Activated CD4-positive, CD25-positive, alpha-beta regulatory T cell (primary cell): ENCODE data around the gene CACNB3.
A peak's percentile ranks its signal among the peaks of the same experiment; 100 is the strongest.
"Not testable (repeated sequence)": the region's sequence is repeated elsewhere in the genome, so short reads cannot be mapped to it uniquely, and the experiment has no call there.

ENCODE experiments used
- DNase-seq, 4 experiments: peaks; one replicate each; lab custom pipeline; 2025; lab: John Stamatoyannopoulos, UW

The CACNB3 gene

DNA sequence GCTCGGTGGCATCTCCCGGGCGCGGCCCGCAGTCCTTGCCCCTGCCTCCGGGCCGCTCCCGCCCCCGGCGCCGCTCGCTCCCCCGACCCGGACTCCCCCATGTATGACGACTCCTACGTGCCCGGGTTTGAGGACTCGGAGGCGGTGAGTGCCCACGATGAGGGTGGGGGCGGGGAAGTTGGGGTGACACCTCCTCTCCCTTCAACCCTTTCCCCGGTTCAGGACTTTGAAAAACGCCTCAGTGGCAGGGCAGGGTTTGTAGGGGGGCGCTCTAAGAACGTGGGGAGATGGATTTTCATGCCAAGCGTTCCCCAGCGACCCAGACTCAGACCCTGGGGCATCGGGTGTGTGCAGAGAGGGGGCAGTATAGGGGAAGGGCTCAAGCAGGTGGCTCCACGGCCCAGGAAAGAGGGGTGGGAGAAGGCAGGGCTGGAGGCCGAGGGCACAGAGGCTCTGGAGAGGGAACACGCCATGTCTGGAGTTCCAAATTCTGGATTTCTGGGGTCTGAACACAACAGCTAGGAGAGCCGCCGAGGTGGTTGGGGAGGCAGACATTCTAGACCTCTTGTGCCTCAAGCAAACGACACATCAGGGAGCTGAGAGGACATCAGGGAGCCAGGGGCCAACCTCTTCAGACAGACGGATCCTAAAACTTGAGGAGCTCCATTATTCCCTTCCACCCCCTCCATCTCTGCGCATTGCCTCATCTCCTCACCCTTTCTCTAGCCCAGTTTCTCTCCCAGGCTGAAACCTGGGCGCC, 715 bp downstream of the CACNB3 start:
- peak in 1 of 4 experiments; percentile 16 for DNase-seq

DNA sequence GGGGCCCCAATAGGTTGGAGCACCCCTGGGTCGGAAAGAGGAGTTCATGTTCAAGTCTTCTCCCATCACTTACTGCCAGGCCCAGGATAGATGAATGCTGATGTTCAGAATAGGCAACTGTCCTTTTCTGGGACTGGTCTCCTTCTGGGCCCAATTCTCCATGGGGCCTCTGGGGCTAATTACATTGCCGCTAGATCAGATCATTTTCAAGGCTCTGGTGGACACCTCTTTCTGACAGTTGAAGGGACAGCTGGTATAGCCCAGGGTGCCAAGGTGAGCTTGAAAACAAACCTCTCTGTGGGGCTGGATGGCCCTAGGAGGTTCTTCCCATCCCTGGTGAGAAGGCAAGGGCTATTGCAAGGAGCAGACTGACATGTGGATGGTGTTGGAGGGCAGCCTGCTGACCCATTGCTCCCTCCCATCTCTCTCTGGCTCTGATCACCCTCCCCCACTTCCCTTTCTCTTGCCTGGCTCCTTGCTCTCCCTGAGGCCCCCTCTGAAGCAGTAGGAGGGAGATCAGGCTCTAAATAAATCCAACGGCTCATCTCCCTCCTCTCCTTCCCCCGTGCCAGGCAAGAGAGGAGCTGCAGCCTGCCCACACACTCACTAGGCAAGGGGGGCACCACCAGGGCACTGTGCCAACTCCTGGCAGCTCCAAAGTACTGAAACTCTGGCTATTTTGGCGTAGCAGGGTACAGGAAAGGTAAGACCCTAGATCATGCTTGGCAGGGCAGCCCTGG, 1.9 kb downstream of the CACNB3 start:
- DNase-seq: no peak

DNA sequence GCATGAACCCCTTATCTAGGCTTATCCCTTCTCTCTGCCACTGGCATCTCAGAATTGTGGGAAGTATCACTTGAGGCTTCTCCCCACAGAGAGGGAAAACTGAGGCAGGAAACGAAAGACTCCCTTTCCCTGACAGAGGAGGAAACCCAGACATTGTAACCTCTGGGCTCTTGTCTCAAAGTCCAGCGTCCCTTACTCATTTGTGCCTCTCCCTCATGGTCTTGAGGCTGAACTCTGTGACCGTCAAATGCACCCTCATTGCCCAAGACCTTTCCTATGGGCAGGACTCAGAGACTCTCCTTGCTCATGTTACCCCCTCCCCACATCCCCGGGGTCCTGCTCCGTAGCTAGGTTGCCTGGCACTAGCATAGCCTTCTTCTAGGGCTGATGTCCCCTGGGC, 3.8 kb downstream of the CACNB3 start:
- no peak for DNase-seq

DNA sequence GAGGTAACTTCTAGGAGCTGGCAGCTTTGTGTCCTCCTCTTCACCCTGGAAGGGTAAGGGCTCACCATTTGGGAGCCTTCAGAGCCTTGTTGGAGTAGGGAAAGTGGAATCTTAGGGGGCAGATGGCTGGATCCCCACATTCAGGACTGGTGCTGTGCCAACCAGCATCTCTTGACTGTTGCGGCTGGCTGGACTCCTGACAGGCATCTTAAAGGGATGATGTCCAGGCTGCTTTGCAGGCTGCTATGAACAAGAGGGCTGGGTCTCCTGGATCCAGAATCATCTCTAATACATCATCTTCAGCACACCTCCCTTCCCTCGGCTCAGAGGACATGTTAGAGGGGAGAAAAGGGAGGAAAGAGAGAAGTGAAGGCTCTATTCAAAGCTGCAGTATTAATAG, 4.4 kb downstream of the CACNB3 start:
- no peak for DNase-seq

DNA sequence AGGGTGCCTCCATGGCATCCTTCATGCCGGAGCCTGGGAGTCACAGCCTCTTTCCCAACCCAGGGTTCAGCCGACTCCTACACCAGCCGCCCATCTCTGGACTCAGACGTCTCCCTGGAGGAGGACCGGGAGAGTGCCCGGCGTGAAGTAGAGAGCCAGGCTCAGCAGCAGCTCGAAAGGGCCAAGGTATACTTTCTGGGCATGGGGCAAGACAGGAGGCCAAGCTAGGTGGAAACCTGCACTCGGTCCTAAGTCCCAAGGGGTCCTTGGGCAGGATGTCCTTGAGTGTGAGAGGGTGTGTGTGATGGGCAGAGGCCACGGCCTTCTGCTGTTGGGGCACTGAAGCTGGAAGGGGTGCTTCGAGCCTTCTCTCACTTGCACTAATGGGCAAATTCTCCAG, 5.0 kb downstream of the CACNB3 start:
- DNase-seq: no peak

DNA sequence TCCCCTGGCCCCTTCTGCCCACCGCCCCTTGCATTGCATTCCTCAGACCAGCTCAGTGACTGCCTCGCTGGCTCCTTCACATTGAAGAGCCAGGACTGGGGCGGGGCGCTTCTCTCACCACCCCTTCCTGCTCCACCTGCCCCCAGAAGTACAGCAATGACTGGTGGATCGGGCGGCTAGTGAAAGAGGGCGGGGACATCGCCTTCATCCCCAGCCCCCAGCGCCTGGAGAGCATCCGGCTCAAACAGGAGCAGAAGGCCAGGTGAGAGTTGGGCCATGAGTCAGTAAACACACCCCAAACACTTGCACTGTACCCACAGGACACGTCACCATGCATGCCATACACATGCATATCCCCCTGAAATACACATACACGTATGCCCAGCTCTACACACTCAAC, 5.8 kb downstream of the CACNB3 start:
- no peak for DNase-seq

DNA sequence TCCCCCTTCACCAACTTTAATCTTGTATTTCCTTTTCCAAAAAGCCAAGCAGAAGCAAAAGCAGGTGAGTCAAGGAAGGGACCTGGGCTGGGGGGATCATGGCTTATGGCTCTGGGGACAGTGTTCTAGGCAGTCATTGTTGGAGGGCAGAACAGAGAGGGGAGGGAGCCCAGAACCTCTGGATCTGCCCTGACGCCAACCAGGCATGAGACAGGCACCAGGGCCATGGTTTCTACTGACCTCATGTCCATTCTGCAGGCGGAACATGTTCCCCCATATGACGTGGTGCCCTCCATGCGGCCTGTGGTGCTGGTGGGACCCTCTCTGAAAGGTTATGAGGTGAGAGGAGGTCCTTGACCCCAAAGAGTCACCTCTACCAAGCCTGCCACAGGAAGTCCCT, 6.6 kb downstream of the CACNB3 start:
- no peak for DNase-seq

DNA sequence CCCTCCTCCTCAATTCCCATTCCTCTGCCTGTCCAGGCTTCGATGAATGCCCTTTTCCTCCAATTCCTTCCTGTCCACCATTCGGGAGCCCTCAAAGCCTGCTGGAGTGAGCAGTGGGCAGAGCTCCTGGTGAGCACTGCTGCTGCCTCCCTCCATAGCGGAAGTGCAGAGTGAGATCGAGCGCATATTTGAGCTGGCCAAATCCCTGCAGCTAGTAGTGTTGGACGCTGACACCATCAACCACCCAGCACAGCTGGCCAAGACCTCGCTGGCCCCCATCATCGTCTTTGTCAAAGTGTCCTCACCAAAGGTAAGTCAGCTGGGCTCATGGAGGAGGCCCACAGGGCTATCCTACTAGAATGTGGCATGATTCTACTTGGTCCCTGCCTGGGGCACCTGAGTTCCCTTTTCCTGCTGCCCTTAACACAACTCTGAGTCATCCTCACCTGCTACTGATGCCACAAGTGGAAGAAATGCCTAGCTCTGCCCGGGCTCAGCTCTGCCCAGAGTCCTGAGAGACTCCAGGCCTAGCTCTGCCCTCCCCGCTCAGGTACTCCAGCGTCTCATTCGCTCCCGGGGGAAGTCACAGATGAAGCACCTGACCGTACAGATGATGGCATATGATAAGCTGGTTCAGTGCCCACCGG, 8.0 kb downstream of the CACNB3 start:
- DNase-seq: no peak

DNA sequence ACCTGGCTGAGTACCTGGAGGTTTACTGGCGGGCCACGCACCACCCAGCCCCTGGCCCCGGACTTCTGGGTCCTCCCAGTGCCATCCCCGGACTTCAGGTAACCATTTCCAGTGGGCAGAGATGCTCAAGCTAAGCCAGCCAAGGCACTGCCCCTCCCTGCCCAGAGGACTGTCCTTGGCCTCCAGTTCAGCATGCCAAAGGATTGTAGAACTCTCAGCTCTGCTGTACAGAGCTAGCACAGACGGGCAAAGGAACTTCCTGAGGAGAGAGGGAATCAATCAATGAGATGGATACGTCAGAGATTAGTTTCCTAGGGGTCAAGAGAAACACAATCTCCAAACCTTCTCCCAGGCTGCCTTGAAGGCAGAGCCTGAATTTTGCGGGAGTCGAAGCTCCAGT, 8.7 kb downstream of the CACNB3 start:
- DNase-seq: no peak

DNA sequence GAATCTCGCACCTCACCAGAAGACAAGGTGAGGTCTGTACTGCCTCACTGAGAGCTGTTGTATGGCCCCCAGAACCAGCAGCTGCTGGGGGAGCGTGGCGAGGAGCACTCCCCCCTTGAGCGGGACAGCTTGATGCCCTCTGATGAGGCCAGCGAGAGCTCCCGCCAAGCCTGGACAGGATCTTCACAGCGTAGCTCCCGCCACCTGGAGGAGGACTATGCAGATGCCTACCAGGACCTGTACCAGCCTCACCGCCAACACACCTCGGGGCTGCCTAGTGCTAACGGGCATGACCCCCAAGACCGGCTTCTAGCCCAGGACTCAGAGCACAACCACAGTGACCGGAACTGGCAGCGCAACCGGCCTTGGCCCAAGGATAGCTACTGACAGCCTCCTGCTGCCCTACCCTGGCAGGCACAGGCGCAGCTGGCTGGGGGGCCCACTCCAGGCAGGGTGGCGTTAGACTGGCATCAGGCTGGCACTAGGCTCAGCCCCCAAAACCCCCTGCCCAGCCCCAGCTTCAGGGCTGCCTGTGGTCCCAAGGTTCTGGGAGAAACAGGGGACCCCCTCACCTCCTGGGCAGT, 9.3 kb downstream of the CACNB3 start:
- DNase-seq: no peak

DNA sequence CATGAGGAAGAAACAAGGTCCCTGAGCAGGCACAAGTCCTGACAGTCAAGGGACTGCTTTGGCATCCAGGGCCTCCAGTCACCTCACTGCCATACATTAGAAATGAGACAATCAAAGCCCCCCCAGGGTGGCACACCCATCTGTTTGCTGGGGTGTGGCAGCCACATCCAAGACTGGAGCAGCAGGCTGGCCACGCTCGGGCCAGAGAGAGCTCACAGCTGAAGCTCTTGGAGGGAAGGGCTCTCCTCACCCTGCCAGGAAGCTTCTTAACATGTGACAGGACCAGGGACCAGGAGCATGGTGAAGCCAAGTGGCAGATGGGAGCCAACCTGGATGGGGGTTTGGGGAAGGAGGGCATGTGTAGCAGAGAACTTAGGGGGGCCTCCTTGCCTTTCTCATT, 10.0 kb downstream of the CACNB3 start:
- no peak for DNase-seq

DNA sequence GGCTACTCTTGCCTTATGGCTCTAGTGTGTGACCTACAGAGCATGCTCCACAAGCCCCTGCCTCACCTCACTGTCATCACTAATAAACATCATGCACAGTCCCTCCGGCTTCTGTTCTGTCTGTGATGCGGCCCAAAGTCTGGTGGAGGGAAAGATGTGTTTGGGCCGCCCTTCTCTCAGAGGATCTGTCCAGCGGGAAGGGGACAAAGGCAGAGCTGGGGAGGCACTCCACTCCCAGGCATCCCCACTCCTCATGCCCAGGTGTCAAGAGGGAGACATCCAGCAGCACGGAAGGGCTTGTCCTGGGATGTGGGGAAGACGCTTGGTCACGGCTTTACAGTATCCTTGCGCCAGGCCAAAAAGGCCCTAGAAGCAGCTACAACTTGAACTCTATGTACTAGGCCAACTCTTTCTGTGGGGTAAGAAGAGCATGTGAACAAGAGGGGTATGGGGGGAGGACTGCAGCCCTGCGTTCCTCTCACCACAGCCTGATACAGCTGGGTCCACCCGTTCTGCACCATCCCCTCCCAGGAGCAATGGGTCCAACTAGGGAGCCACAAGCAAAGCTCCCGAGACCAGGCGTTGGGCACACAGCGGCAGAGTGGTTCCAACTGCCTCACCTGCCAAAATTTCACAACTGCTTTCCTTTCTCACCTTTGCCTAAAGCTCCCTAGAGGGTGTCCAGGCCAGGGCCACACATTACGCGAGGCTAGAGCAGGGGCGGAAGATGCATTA, 10.7 kb downstream of the CACNB3 start:
- no peak for DNase-seq

DNA sequence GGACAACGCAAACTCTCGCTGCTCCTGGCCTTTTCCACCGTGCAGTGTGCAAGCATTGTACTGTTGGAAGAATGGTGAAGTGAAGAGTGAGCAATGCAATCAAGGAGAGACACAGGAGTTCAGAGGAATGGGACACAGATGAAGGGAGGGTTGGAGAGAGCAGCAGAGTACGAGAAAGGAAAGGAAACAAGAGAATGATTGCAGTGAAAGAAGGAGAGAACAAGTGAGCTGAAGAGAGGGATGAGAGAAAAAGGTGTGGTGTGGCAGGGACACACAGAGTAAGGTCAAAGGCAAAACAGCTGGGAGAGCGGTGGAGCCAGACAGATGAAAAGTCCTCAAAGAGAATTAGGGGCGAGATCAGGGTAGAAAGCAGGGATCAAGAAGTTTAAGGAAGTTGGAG, 13.0 kb downstream of the CACNB3 start:
- DNase-seq: no peak

DNA sequence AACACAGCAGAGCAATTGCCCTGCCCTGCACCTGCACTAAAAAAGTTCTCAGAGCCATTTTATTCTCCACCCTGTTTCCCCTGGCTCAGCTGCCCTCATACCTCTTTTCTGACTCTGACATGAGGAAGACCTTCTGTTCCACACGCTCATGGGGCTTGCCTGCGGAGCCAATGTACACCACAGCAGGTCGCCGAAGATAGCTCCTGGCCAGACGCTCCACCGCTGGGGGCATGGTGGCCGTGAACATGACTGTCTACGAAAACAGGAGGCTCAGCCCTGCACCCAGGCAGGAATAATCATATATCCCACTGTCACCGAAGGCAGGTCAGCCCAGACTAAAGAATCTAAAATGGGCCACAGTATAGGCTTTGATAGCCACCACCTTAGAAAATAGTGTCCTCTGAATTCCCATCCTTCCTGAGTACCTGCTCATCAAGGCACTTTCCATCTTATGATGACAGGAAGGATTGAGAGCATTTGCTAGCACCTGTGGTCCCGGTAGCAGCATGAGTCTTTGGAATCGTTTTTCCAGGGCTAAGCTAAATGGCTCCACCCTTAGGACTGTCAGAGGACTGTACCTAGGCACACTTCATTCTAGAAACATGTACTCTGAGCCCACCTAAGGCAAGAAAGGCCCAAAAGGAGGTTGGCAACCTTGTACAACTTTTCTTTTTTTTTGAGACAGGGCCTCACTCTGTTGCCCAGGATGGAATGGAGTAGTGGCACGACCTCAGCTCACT, 14.2 kb downstream of the CACNB3 start:
- no peak for DNase-seq

DNA sequence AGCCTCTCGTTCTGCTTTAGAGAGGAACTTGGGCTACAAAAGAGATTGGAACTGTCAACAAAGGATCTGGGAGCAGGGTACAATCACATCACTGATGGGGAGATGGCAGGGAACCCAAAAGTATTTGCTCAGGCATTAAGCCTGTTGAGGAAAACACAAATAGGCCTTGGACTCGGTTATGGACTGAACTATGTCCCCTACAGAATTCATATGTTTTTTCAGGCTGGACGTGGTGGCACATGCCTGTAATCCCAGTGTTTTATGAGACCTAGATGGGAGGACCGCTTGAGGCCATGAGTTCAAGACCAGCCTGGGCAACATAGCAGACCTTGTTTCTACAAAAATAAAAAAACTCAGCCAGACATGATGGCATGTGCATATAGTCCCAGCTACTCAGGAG, 19.8 kb downstream of the CACNB3 start:
- DNase-seq: no peak

DNA sequence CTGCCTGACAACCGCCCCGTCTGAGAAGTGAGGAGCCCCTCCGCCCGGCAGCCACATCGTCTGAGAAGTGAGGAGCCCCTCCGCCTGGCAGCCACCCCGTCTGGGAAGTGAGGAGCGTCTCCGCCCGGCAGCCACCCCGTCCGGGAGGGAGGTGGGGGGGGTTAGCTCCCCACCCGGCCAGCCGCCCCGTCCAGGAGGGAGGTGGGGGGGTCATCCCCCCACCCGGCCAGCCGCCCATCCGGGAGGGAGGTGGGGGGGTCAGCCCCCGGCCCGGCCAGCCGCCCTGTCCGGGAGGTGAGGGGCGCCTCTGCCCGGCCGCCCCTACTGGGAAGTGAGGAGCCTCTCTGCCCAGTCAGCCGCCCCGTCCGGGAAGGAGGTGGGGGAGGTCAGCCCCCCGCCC, 23.7 kb downstream of the CACNB3 start:
- not testable (repeated sequence) for DNase-seq

DNA sequence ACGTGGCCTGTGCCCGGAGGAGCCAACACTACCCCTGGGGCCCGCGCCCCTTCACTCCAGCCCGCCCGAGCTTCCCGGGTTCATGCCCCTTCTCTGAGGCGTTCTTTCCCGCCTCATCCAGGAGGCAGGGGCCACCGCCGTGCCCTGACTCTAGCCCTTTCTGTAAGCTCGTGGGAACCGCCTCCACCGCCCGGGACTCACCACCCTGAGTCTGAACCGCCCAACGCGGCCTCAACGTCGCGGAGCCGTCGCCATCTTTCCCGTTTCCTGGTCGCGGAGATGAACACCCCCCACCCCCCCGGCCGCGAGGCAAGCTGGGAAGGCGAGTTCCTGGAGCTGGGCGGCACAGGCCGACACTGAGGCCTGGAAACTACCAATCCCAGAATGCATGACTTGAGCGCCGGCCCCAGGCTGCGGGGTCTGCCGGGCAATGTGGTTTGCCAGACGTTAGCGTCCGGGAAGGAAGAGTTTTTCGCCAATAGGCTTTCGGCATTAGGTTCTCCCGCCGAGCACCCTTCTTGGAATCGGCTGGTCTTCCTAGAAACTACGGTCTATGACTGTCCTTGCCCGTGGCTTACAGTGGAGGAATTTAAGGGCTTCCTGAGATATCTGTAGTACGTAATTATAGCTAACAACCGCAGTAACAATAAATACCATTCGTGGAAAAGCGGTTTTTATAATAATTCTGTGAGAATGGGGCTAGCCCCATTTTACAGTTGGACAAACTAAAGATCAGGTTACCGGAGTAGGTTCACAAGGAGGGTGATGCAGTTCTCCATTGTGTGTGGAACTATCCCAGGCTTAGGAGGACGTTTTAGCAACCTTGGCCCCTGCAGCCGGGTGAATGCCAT, 33.8 kb downstream of the CACNB3 start, which contains the start of gene DDX23:
TSS of gene DDX23 (minus strand) at position 281 of the 851 bp plus-strand sequence. CDS start 6,381 bp downstream, outside the sequence.
- peak; percentile 88 to 91 (median 88) for DNase-seq

DNA sequence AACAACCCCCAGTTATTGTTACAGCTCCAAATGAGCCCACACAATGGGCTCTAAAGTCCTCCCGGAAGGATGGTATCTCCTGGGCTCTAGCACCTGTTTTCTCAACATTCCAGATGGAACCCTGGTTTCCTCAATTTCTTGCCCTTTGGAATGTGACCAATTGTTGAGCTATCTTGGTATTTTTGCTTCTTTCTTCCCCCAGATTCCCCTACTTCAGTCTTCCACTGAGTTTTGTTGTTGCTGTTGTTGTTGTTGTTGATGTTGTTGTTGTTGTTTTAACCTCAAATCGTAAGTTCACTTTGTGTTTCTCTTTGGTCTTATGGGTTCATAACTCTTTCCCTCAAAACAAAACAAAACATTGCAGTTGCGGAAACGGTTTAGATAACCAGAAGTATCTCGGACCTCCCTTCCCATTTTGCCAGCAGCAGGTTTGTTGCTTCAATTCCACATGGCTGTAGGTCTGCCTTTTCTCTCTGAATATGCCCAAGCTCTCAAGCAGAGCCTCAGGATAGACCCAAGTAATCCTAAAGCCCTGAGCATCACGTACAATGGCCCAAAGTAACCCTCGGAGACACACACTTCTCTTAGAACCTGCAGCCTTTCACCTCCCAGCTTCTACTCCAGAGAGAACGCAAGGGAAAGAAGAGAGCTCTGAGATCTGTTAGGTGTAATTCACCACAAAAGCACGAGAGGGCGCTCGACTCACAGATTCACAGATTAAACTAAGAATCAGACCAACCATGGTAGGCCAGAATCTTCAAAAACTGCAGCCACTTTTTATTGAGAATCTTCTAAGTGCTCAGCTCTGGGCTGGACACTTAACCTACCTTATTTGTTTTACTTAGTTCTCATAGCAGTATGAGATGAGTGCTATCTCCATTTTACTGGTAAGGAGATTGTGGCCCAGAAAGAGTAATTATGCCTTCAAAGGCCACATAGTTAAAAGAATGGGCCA, 34.7 kb downstream of the CACNB3 start:
- peak; percentile 58 to 83 (median 78) for DNase-seq

DNA sequence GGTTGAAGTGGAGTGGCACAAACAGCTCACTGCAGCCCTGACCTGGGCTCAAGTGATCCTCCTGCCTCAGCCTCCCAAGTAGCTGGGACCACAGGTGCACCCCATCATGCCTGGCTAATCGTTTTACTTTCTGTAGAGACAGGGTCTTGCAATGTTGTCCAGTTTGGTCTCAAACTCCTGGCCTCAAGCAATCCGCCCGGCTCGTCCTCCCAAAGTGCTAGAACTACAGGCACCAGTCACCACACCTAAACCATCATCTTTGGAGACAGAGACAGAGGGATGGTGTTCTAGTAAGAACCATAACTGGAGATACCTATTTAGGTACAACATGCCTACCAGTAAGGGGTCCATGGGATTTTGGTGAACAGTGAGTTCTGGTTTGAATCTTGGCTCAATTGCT, 36.2 kb downstream of the CACNB3 start:
- DNase-seq: no peak
